ENCODE results near the gene PIGP. TPM values are rescaled to one million over a fixed set of nuclear protein-coding genes. Genes with fewer than 3 reads are reported as not detected.

PIGP gene
- total and polyA plus RNA-seq, 2 of the 13 experiments (the other 11 are each of a cell fraction or from before 2014, with no cell fraction given): 14.8 to 33.4 TPM

DNA sequence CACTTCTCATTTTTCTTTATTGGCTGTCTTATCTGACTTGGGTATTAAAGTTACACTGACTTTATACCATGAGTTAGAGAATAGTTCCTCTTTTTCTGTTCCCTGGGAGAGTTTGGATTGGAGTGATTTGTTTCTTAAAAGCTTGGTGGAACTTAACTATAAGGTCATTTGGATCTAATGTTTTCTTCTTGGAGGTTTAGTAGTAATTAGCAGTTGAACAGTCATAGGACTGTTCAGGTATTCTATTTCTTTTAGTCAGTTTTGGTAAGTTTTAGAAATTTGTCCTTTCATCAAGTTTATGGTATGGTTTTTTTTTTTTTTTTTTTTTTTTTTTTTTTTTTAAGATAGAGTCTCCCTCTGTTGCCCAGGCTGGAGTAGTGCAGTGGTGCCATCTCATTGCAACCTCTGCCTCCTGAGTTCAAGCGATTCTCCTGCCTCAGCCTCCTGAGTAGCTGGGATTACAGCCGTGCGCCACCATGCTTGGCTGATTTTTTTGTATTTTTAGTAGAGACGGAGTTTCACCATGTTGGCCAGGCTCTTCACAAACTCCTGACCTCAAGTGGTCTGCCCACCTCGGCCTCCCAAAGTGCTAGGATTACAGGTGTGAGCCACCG lies 6.4 kb upstream of the PIGP start (continued):
- TF ChIP-seq, protein P1, sequence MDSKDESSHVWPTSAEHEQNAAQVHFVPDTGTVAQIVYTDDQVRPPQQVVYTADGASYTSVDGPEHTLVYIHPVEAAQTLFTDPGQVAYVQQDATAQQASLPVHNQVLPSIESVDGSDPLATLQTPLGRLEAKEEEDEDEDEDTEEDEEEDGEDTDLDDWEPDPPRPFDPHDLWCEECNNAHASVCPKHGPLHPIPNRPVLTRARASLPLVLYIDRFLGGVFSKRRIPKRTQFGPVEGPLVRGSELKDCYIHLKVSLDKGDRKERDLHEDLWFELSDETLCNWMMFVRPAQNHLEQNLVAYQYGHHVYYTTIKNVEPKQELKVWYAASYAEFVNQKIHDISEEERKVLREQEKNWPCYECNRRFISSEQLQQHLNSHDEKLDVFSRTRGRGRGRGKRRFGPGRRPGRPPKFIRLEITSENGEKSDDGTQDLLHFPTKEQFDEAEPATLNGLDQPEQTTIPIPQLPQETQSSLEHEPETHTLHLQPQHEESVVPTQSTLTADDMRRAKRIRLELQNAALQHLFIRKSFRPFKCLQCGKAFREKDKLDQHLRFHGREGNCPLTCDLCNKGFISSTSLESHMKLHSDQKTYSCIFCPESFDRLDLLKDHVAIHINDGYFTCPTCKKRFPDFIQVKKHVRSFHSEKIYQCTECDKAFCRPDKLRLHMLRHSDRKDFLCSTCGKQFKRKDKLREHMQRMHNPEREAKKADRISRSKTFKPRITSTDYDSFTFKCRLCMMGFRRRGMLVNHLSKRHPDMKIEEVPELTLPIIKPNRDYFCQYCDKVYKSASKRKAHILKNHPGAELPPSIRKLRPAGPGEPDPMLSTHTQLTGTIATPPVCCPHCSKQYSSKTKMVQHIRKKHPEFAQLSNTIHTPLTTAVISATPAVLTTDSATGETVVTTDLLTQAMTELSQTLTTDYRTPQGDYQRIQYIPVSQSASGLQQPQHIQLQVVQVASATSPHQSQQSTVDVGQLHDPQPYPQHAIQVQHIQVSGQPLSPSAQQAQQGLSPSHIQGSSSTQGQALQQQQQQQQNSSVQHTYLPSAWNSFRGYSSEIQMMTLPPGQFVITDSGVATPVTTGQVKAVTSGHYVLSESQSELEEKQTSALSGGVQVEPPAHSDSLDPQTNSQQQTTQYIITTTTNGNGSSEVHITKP (CRISPR knock-in tag; IDR thresholded peaks at IDR 0.05; ENCODE audit: low read depth): no peak
- TF ChIP-seq MATR3 (CRISPR knock-in tag; IDR thresholded peaks at IDR 0.05): no peak
- TF ChIP-seq ZNF484 (CRISPR knock-in tag; IDR thresholded peaks at IDR 0.05; ENCODE audit: borderline replicate concordance, low read depth): no peak
- TF ChIP-seq ZNF281 (CRISPR knock-in tag; IDR thresholded peaks at IDR 0.05; ENCODE audit: borderline replicate concordance): no peak
- no peak for TF ChIP-seq KDM1A (CRISPR knock-in tag; IDR thresholded peaks at IDR 0.05)
- TF ChIP-seq, protein P2, sequence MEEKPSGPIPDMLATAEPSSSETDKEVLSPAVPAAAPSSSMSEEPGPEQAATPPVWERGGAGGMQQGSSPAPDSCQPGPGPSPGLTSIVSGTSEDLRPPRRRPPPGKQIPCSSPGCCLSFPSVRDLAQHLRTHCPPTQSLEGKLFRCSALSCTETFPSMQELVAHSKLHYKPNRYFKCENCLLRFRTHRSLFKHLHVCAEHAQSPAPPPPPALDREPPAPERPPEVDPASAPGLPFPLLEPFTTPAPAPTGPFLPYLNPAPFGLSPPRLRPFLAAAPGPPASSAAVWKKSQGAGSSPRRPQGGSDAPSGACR (CRISPR knock-in tag; IDR thresholded peaks at IDR 0.05): 0 out of 2 replicates have a peak, but pooled peaks have one; percentile 38
- TF ChIP-seq RORA (CRISPR knock-in tag; IDR thresholded peaks at IDR 0.05): no peak
- no peak for TF ChIP-seq NFATC3 (CRISPR knock-in tag; IDR thresholded peaks at IDR 0.05)
- TF ChIP-seq SP140L (CRISPR knock-in tag; IDR thresholded peaks at IDR 0.05; ENCODE audit: borderline replicate concordance): no peak
- no peak for TF ChIP-seq ZNF225 (CRISPR knock-in tag; IDR thresholded peaks at IDR 0.05)
- TF ChIP-seq KDM3A (CRISPR knock-in tag; IDR thresholded peaks at IDR 0.05; ENCODE audit: low read depth): no peak
- no peak for TF ChIP-seq JDP2 (CRISPR knock-in tag; IDR thresholded peaks at IDR 0.05; ENCODE audit: borderline replicate concordance)
- TF ChIP-seq ZNF101 (CRISPR knock-in tag; IDR thresholded peaks at IDR 0.05; ENCODE audit: borderline replicate concordance, low read depth): no peak
- TF ChIP-seq ZGPAT (CRISPR knock-in tag; IDR thresholded peaks at IDR 0.05): no peak
- TF ChIP-seq SP5 (CRISPR knock-in tag; IDR thresholded peaks at IDR 0.05; ENCODE audit: borderline replicate concordance, low read depth): no peak
- TF ChIP-seq LRRFIP1 (CRISPR knock-in tag; conservative IDR thresholded peaks at IDR 0.05): no peak
- no peak for TF ChIP-seq ZNF552 (CRISPR knock-in tag; IDR thresholded peaks at IDR 0.05; ENCODE audit: borderline replicate concordance)
